Measurements from ENCODE around the gene RIMS4. TPM values are rescaled to one million over a fixed set of nuclear protein-coding genes. Genes with fewer than 3 reads are reported as not detected.

RIMS4 gene
- total RNA-seq, 1 donor from 2014 or later = 5.3 TPM

- Histone ChIP-seq H3K4me2 (no peak overlapping the region), H3K27ac (no peak overlapping the region), H3K79me2 (ENCODE audit: low read depth) (no peaks in the 10 kb centered on the region), H3K9ac (no peak overlapping the region), H2AFZ (replicated peaks) (no peak overlapping the region), H3K4me1 (no peaks in the 10 kb centered on the region), H3F3A (ENCODE audit: low read depth) (no peaks in the 10 kb centered on the region), H4K20me1 (ENCODE audit: low read depth) (no peaks in the 10 kb centered on the region), H3K36me3 (no peaks in the 10 kb centered on the region), H3K9me3 (ENCODE audit: low read depth) (no peaks in the 10 kb centered on the region), H3K4me3 (no peak overlapping the region), H3K27me3 (peaks cover 11% of the 10 kb centered on the region)
- H3K4me3 Mint-ChIP-seq = no peak overlapping the region
- H3K9me3 Mint-ChIP-seq = peaks cover 4% of the 10 kb centered on the region
- DNase-seq (ENCODE audit: low spot score) = no peak
- H3K27me3 Mint-ChIP-seq (ENCODE audit: insufficient read depth, low read depth) = peaks cover 21% of the 10 kb centered on the region
- H3K4me1 Mint-ChIP-seq = peaks cover 20% of the 10 kb centered on the region
- no peak overlapping the region for H3K27ac Mint-ChIP-seq
- H3K36me3 Mint-ChIP-seq = no peaks in the 10 kb centered on the region
- no peak for TF ChIP-seq EZH2phosphoT487 (IDR thresholded peaks at IDR 0.05)
- TF ChIP-seq EZH2 (IDR thresholded peaks at IDR 0.05) = no peak
- TF ChIP-seq CTCF (IDR thresholded peaks at IDR 0.05) = no peak
Measured at GRCh38 chr20:44737116-44737515, 73.2 kb downstream of the RIMS4 start.

GRCh38 chr20:44736170-44737021 is 74.0 kb downstream of the RIMS4 start:
- peak; percentile 20 for TF ChIP-seq CTCF (IDR thresholded peaks at IDR 0.05)
- TF ChIP-seq EZH2 (IDR thresholded peaks at IDR 0.05) = no peak
- Mint-ChIP-seq H3K4me3 (no peak overlapping the region), H3K27me3 (ENCODE audit: insufficient read depth, low read depth) (peaks cover 16% of the 10 kb centered on the region), H3K36me3 (no peaks in the 10 kb centered on the region), H3K4me1 (peaks cover 20% of the 10 kb centered on the region), H3K9me3 (peaks cover 4% of the 10 kb centered on the region), H3K27ac (peak overlapping the region; percentile 25)
- peak; percentile 81 for DNase-seq (ENCODE audit: low spot score)
- H4K20me1 ChIP-seq (ENCODE audit: low read depth) = no peaks in the 10 kb centered on the region
- no peaks in the 10 kb centered on the region for H3K79me2 ChIP-seq (ENCODE audit: low read depth)
- H3K4me2 ChIP-seq = no peak overlapping the region
- no peak overlapping the region for H3K4me3 ChIP-seq
- no peaks in the 10 kb centered on the region for H3K36me3 ChIP-seq
- H3K9ac ChIP-seq = no peak overlapping the region
- H2AFZ ChIP-seq (replicated peaks) = no peak overlapping the region
- no peaks in the 10 kb centered on the region for H3F3A ChIP-seq (ENCODE audit: low read depth)
- H3K9me3 ChIP-seq (ENCODE audit: low read depth) = no peaks in the 10 kb centered on the region
- peaks cover 4% of the 10 kb centered on the region for H3K27me3 ChIP-seq
- no peaks in the 10 kb centered on the region for H3K4me1 ChIP-seq
- H3K27ac ChIP-seq = no peak overlapping the region

GRCh38 chr20:44735816-44736169 is 74.6 kb downstream of the RIMS4 start:
- peaks cover 15% of the 10 kb centered on the region for H3K27me3 Mint-ChIP-seq (ENCODE audit: insufficient read depth, low read depth)
- H3K4me3 ChIP-seq = no peak overlapping the region
- H3K4me1 Mint-ChIP-seq = peaks cover 20% of the 10 kb centered on the region
- H3K9me3 Mint-ChIP-seq = peaks cover 4% of the 10 kb centered on the region
- no peaks in the 10 kb centered on the region for H3K79me2 ChIP-seq (ENCODE audit: low read depth)
- no peak overlapping the region for H3K27ac Mint-ChIP-seq
- no peak for DNase-seq (ENCODE audit: low spot score)
- no peaks in the 10 kb centered on the region for H3K9me3 ChIP-seq (ENCODE audit: low read depth)
- no peaks in the 10 kb centered on the region for H4K20me1 ChIP-seq (ENCODE audit: low read depth)
- H3K36me3 Mint-ChIP-seq = no peaks in the 10 kb centered on the region
- TF ChIP-seq CTCF (IDR thresholded peaks at IDR 0.05) (no peak), EZH2 (IDR thresholded peaks at IDR 0.05) (no peak), EZH2phosphoT487 (IDR thresholded peaks at IDR 0.05) (no peak)
- no peak overlapping the region for H3K4me3 Mint-ChIP-seq
- H3K36me3 ChIP-seq = no peaks in the 10 kb centered on the region
- H3K4me2 ChIP-seq = no peak overlapping the region
- H3K4me1 ChIP-seq = no peaks in the 10 kb centered on the region
- H2AFZ ChIP-seq (replicated peaks) = no peak overlapping the region
- H3K27ac ChIP-seq = no peak overlapping the region
- H3K9ac ChIP-seq = no peak overlapping the region
- H3F3A ChIP-seq (ENCODE audit: low read depth) = no peaks in the 10 kb centered on the region
- H3K27me3 ChIP-seq = no peaks in the 10 kb centered on the region

Data from neural progenitor cell (in vitro differentiated cells).